ENCODE results near the gene BICDL1. TPM values are rescaled to one million over a fixed set of nuclear protein-coding genes. Genes with fewer than 3 reads are reported as not detected.
"Not testable (repeated sequence)": the region's sequence is repeated elsewhere in the genome, so short reads cannot be mapped to it uniquely, and the experiment has no call there.

Gene BICDL1, protein sequence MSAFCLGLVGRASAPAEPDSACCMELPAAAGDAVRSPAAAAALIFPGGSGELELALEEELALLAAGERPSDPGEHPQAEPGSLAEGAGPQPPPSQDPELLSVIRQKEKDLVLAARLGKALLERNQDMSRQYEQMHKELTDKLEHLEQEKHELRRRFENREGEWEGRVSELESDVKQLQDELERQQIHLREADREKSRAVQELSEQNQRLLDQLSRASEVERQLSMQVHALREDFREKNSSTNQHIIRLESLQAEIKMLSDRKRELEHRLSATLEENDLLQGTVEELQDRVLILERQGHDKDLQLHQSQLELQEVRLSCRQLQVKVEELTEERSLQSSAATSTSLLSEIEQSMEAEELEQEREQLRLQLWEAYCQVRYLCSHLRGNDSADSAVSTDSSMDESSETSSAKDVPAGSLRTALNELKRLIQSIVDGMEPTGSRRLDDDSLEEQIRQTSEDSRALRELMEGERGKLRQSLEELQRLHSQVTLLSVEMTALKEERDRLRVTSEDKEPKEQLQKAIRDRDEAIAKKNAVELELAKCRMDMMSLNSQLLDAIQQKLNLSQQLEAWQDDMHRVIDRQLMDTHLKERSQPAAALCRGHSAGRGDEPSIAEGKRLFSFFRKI
- total RNA-seq = 0.05 TPM in 1 of 2 replicates, not detected in the other

GRCh38 chr12:119988472-119989360, at the start of gene BICDL1:
Gene BICDL1 (plus strand): TSS chr12:119989236. CDS start chr12:119989869, 633 bp downstream.
- DNase-seq = peak; percentile 10

GRCh38 chr12:119940897-119941296, 48.1 kb upstream of the BICDL1 start:
- DNase-seq = peak; percentile 65

DNA sequence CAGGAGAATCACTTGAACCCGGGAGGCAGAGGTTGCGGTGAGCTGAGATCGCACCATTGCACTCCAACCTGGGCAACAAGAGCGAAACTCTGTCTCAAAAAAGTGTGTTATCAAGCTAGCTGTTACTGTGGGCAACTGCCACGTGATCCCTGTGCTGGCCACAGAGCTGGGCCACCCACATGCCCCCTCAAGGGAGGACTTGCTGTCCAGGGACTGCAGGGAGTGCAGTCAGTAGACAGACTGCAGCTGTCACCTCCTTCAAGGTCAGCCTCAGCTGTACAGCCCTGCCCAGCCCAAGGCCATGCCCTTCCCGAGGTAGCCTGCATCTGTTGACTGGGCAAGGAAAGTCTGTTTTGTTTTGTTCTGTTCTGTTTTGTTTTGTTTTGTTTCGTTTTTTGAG, 46.6 kb upstream of the BICDL1 start:
- DNase-seq = no peak

DNA sequence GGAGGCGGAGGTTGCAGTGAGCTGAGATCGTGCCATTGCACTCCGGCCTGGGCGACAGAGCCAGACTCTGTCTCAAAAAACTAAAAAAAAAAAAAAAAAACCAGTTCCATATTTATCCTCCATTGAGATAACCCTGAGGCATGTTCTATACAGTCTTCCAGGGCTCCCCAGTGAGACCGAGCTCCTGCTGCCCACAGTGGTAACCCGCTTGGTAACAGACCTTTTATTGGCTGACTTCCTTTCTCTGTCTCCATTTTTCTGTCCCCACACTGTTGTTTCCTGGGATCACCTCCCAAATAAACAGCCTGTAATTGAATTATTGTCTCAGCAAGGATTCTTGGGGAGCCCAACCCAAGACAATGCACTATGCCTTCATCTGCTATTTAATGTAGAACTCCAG, 42.8 kb upstream of the BICDL1 start:
- DNase-seq = no peak

DNA sequence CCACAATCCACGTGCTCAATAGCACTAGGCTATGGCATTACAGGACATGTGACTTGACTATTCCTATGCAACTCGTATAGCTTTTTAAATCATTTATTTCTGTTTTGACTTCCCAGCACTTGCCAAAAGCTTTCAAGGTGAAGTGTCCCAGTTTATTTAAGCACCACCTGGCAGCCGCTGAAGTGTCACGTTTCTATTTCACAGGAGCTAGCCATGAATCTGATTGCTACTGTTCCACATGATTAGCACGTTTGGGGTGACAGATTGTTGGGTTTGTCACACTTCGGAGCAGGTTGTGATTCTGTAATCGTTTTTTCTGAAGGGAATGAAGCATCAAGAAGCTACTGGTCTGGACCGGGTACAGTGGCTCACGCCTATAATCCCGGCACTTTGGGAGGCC, 39.9 kb upstream of the BICDL1 start:
- no peak for DNase-seq

- no peak for DNase-seq
Measured at GRCh38 chr12:119949594-119949993, 39.4 kb upstream of the BICDL1 start.

DNA sequence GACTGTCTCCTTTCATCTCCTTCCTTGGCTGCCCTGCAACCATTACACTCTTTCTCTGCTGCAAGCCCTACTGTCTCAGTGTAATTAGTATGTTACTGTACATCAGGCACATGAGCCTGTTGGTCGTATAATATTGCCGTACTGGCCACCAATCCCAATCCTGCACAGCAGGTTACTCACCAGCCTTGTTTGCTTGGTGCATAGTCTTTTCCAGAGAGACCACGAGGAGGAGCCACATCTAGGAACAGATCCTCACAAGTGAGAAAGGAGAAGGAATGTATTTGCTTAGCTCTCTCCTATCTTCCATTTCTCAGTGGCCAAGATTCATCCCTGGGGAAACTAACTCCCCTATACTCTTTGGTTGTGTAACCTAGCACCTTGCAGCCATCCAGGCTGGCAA, 33.0 kb upstream of the BICDL1 start:
- no peak for DNase-seq

- no peak for DNase-seq
Measured at GRCh38 chr12:119957135-119957534, 31.9 kb upstream of the BICDL1 start.

DNA sequence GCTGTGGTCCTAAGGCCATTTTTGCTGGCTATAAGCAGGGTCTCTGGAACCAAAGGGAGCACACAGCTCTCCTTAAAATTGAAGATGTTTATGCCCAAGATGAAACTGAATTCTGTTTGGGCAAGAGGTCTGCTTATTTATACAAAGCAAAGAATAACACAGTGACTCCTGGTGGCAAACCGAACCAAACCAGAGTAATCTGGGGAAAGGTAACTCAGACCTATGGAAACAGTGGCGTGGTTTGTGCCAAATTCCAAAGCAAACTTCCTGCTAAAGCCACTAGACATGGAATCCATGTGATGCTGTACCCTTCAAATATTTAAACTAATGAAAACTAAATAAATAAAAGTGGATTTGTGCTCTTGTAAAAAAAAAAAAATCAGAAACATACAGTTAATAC, 29.6 kb upstream of the BICDL1 start:
- no peak for DNase-seq

DNA sequence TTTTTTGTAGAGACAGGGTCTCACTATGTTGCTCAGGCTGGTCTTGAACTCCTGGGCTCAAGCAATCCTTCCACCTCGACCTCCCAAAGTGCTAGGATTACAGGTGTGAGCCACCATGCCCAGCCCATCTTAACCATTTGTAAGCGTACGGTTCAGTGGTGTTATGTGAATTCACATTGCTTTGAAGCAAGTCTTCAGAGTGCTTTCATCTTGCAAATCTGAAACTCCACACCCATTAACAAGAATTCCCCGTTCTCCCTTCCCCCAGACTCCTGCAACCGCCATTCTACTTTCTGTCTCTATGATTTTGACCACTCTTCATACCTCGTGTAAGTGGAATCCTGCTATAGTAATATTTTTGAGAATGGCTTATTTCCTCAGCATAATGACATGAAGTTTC, 24.9 kb upstream of the BICDL1 start:
- no peak for DNase-seq

DNA sequence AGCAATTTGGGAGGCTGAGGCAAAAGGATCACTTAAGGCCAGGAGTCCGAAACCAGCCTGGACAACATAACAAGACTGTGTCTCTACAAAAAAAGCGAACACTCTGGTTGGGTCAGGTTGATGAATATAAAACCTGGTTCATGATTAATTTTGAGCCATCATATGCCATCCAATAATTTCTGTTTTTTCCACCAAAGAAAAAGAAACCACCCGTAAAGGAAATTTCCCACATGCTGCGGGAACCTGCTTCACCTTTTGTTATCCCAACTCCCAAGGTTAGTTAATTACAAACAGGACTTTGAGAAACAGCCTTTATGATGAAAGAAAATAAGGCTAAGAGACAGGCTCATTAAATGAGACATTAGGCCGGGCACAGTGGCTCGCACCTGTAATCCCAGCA, 24.1 kb upstream of the BICDL1 start:
- DNase-seq = no peak

DNA sequence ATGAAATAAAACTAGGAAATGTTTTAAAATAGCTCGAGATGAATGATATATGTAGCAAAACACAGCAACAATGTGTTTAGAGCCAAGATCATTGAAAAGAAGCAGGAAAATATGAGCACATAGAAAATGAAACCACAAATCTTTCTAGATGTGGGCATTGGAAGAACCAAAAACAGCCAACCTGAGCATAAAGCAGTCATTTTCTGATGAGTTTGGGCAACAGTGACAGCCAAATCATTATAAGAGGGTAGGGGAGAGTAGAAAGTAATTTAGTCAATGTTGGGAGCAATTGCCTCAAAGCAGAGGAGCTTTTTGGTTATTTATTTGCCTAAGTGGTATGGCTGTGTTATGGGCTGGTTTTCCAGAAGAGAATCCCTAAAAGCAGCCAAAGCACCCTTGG, 8.8 kb upstream of the BICDL1 start:
- no peak for DNase-seq

- not testable (repeated sequence) for DNase-seq
Measured at GRCh38 chr12:119980702-119981101, 8.3 kb upstream of the BICDL1 start.

DNA sequence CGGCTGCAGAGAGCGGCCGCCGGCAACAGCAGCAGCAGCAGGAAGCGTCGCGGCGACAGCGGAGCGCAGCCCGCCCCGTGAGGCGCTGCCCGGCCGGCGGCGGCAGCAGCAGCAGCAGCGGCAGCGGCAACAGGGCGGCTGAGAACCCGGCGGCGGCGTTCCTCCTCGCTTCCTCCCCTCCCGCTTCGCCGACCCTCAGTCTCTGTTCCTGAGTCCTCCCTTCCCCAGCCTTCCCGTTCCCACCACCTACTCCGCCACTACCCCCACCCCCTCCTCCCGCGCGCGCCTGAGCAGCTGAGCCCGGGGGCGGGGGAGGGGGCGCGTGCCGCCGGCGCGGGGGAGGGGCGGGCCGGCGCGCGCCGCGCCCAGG, 310 bp downstream of the BICDL1 start:
- peak; percentile 51 for DNase-seq

- peak; percentile 84 for DNase-seq
Measured at GRCh38 chr12:119989731-119990381, 820 bp downstream of the BICDL1 start.

DNA sequence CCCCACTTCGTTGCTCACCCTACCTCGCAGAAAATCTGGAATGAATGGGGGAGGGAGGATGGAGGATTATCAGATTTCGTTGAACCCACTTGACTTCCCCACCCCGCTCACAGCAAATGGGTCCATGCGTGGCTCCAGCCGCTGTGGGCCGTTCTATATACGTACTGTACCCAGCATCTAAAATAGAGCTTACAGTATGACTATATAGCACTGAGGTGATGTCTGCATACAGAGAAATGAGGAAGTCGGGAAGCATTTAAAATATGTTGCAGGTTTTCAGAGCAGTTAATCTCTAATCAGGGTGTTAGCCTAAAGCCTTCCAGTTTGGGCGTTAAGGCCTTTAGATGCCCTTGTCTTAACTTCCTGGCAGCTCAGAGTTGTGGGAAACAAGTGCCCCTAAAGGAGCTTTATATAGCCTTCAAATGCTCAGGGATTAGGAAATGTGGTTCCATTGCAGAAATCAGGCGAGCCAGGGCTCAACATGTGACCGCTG, 1.4 kb downstream of the BICDL1 start:
- no peak for DNase-seq

- no peak for DNase-seq
Measured at GRCh38 chr12:119992129-119992705, 3.2 kb downstream of the BICDL1 start.

GRCh38 chr12:119994892-119995658, 6.0 kb downstream of the BICDL1 start:
- DNase-seq = no peak

- no peak for DNase-seq
Measured at GRCh38 chr12:119996417-119996816, 7.4 kb downstream of the BICDL1 start.

GRCh38 chr12:119998471-119999245, 9.6 kb downstream of the BICDL1 start:
- no peak for DNase-seq

DNA sequence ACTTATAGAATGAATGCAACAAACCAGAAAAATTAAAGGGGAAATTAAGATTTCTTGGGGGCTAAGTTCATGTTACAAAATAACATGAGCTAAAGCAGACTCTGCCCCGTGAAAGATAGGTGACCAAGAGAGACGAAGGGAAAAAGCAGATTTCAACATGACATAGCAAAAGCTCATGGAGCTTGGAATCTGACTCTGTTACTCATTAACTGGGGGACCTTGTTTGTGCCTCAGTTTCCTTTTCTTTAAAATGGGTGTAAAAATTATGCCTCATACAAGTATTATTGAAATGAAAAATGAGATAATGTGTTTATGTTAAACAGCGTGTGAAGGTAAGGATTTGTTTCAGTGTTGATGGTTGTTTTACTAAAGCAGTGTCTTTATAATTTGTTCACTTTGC, 11.5 kb downstream of the BICDL1 start:
- no peak for DNase-seq

Data from dermis blood vessel endothelial cell (primary cell).